ENCODE results near the gene WDR70.

The WDR70 gene

DNA sequence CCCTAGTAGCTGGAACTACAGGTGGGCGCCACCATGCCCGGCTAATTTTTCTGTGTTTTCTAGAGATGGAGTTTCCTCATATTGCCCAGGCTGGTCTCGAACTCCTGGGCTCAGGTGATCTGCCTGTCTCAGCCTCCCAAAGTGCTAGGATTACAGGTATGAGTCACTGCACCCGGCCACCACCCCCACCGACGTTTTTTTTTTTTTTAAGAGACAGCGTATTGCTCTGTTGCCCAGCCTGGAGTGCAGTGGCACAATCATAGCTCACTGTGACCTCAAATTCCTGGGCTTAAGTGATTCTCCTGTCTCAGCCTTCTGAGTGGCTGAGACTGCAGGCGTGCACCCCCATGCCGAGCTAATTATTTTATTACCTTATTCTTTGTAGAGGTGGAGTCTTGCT lies 38.2 kb downstream of the WDR70 start:
- TF ChIP-seq, protein P1, sequence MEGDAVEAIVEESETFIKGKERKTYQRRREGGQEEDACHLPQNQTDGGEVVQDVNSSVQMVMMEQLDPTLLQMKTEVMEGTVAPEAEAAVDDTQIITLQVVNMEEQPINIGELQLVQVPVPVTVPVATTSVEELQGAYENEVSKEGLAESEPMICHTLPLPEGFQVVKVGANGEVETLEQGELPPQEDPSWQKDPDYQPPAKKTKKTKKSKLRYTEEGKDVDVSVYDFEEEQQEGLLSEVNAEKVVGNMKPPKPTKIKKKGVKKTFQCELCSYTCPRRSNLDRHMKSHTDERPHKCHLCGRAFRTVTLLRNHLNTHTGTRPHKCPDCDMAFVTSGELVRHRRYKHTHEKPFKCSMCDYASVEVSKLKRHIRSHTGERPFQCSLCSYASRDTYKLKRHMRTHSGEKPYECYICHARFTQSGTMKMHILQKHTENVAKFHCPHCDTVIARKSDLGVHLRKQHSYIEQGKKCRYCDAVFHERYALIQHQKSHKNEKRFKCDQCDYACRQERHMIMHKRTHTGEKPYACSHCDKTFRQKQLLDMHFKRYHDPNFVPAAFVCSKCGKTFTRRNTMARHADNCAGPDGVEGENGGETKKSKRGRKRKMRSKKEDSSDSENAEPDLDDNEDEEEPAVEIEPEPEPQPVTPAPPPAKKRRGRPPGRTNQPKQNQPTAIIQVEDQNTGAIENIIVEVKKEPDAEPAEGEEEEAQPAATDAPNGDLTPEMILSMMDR (IDR thresholded peaks at IDR 0.05): no peak
- no peaks in the 10 kb centered on the region for H3K9me3 ChIP-seq
- no peaks in the 10 kb centered on the region for H3K4me1 ChIP-seq
- no peak overlapping the region for H3K4me3 ChIP-seq
- no peak overlapping the region for H3K27ac ChIP-seq
- intact Hi-C loops (cut with DNase I; ENCODE audit: low total_unique reads): loop anchor here (10.0 kb wide), 1 partner anchor 777 kb away; no protein-coding TSS in a partner anchor
- H3K36me3 ChIP-seq: peaks cover 26 to 45% (median 28%) of the 10 kb centered on the region in 3 donors
- no peaks in the 10 kb centered on the region for H3K27me3 ChIP-seq
- DNase-seq: no peak

DNA sequence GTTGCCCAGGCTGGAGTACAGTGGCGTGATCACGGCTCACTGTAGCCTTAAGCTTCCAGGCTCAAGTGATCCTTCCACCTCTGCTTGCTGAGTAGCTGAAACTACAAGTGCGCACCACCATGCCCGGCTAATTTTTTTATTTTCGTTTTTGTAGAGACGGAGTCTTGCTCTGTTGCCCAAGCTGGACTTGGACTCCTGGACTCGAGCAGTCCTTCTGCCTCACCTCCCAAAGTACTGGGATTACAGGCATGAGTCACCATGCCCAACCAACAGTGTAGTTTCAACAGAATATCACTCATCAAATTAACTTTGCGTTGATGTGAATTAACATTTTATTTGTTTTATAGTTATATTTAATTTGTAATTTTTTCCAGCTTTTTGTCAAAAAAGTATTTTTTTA lies 45.3 kb downstream of the WDR70 start:
- no peaks in the 10 kb centered on the region for H3K27me3 ChIP-seq
- TF ChIP-seq, protein P1 (IDR thresholded peaks at IDR 0.05): no peak
- intact Hi-C loops (cut with DNase I; ENCODE audit: low total_unique reads): no loop called here

DNA sequence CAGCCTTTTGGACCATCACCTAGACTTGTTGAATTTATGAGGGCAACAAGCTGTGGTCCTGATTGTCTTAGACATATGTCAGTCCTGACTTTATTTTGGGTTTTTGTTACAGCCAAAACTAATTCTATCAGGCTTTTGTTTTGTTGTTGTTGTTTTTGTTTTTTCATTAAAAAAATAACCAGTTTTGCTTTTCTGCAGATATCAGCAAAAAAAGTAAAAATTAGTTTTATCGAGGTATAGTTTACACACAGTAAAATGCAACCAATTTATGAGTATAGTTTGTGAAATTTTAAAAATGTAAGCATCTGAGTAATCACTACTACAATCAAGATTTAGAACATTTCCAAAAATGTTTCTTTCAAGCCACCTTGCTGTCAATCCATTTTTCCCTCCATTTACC lies 48.9 kb downstream of the WDR70 start:
- no peaks in the 10 kb centered on the region for H3K4me1 ChIP-seq
- no peaks in the 10 kb centered on the region for H3K9me3 ChIP-seq
- no peak overlapping the region for H3K4me3 ChIP-seq
- no peak overlapping the region for H3K27ac ChIP-seq
- intact Hi-C loops (cut with DNase I; ENCODE audit: low total_unique reads): no loop called here
- TF ChIP-seq, protein P1 (IDR thresholded peaks at IDR 0.05): no peak
- peaks cover 0 to 16% (median 10%) of the 10 kb centered on the region in 3 donors for H3K36me3 ChIP-seq
- DNase-seq: no peak
- H3K27me3 ChIP-seq: no peaks in the 10 kb centered on the region

More for the DNA sequence above, 45.3 kb downstream of the WDR70 start:
- Histone ChIP-seq H3K27ac (no peak overlapping the region), H3K4me3 (no peak overlapping the region), H3K4me1 (no peaks in the 10 kb centered on the region), H3K9me3 (no peaks in the 10 kb centered on the region), H3K36me3 (peaks cover 10 to 27% (median 21%) of the 10 kb centered on the region in 3 donors)
- no peak for DNase-seq

DNA sequence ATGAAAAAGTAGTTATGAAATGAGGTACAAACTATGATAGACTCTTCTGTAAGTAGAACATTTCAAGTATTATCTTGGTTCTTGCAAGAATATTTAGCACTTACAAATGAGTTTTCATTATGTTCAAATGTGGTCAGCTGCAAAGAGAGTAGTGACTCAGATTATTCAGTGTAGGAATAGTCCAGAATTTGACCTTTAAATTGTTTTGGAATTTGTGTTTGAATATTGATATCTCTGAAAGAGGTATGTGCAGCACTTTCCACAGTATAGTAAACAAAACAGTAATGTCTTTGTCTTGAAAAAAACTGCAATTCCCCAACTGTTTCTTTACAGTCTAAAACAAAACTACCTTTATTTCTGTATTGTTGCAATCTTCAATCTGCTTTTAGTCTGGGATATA lies 56.1 kb downstream of the WDR70 start:
- H3K4me1 ChIP-seq: no peaks in the 10 kb centered on the region
- H3K27me3 ChIP-seq: no peaks in the 10 kb centered on the region
- H3K36me3 ChIP-seq: peaks cover 0 to 7% (median 0%) of the 10 kb centered on the region in 3 donors
- no peak for DNase-seq
- no peaks in the 10 kb centered on the region for H3K9me3 ChIP-seq
- no peak overlapping the region for H3K27ac ChIP-seq
- intact Hi-C loops (cut with DNase I; ENCODE audit: low total_unique reads): no loop called here
- TF ChIP-seq, protein P1 (IDR thresholded peaks at IDR 0.05): no peak
- H3K4me3 ChIP-seq: no peak overlapping the region

DNA sequence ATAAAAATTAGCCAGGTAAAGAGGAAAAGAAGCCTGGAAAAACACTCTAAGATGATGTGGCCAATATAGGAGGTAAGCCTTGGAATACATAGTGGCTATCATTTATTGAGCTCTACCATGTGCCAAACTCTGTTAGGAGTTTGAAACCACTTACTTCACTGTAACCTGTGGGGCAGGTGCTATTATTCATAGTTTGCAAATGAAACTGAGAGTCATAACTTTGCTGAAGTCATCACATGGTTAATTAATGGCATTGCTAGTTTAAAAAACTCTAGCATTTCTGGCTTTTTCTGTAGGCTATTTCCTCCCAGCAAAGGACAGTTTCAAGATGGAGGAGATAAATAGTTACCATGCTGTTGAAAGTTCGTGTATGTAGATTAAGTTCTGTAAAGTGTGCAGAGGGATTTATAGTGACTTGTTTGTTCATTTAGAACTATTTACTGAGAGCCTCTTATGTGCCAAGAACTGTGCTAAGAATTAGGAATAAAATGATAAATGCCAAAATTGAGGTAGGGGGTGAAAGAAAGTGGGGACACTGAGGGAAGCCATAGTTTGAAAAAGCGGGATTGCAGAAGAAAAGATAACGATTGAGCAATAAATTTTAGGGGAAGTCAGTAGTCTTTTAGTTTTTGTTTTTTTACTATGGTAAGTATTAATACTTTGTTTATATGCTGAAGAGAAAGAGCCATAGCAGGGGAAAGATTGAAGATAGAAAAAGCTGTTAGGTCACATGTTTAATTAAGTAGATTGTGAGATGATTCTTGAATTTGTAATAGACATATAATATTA lies 57.2 kb downstream of the WDR70 start:
- no peaks in the 10 kb centered on the region for H3K9me3 ChIP-seq
- no peak for DNase-seq
- H3K36me3 ChIP-seq: peaks cover 0 to 7% (median under 1%) of the 10 kb centered on the region in 3 donors
- H3K27me3 ChIP-seq: no peaks in the 10 kb centered on the region
- H3K4me1 ChIP-seq: no peaks in the 10 kb centered on the region
- H3K4me3 ChIP-seq: no peak overlapping the region
- TF ChIP-seq, protein P1 (IDR thresholded peaks at IDR 0.05): no peak
- intact Hi-C loops (cut with DNase I; ENCODE audit: low total_unique reads): no loop called here
- H3K27ac ChIP-seq: no peak overlapping the region
